Testis (tissue), 3 donors: Measurements from ENCODE around the gene PRIMPOL. TPM values are rescaled to one million over a fixed set of nuclear protein-coding genes. Genes with fewer than 3 reads are reported as not detected.

Experiments used
- DNase-seq: peaks from one replicate; pipeline ENCODE4 v3.0.0-alpha.2; 2019
- H3K27ac ChIP-seq, 2 donors: fragments of 200-600 bp; sonication (generic); one replicate each; pipeline ENCODE4 v1.5.1; 2019
- H3K27me3 ChIP-seq: fragments of 200-600 bp; sonication (generic); one replicate; pipeline ENCODE4 v1.5.1; 2019
- H3K36me3 ChIP-seq: fragments of 200-600 bp; sonication (generic); one replicate; pipeline ENCODE4 v1.5.1; 2017; ENCODE audit warnings: low read depth; ENCODE audit errors: missing control alignments
- H3K4me1 ChIP-seq: fragments of 200-600 bp; sonication (generic); one replicate; pipeline ENCODE4 v1.5.1; 2019
- H3K4me3 ChIP-seq, 2 donors: fragments of 200-600 bp; sonication (generic); one replicate each; pipeline ENCODE4 v1.5.1; 2017 to 2019
- H3K9me3 ChIP-seq: fragments of 200-600 bp; sonication (generic); one replicate; pipeline ENCODE4 v1.5.1; 2017
- POLR2A ChIP-seq: fragments of 450-650 bp; IDR thresholded peaks from one replicate; pipeline ENCODE4 v1.6.1; 2017; ENCODE audit warnings: antibody characterized with exemption, mild to moderate bottlenecking, moderate library complexity
- WGBS, 2 donors: methylation state at CpG; one replicate each; pipeline ENCODE4 v1.1.5; 2018; 5-methylcytosine and 5-hydroxymethylcytosine counted together
- intact Hi-C: fragments of 100-400 bp; cut with DNase I; formaldehyde crosslinking; loops from one replicate; pipeline ENCODE4 v1.15.1; 2023; ENCODE audit warnings: low total_unique reads
- polyA plus RNA-seq: library from polyadenylated mRNA; stranded (reverse); fragments of 350-450 nt; fragmentation: Illumina TruSeq; extraction: RNeasy Lipid Tissue Mini Kit (QIAGEN cat#74804); gene quantifications from one replicate; pipeline ENCODE4 v1.2.3, GENCODE V29; 2014; ENCODE audit warnings: low read depth, low replicate concordance; ENCODE audit not compliant: insufficient read depth
- total RNA-seq, 2 donors: library from RNA; depleted of rRNA; stranded (reverse); fragments of >200 nt; gene quantifications; one replicate each; pipeline ENCODE4 v1.2.3, GENCODE V29; 2016
- TF ChIP-seq, protein P1 (sequence below), 3 experiments: fragments of 450-650 bp in 2 of 3; fragments of 200-600 bp in 1 of 3; sonication (generic) in 1 of 3; IDR thresholded peaks; one replicate each; pipeline ENCODE4 v1.5.1; 2016 to 2019; ENCODE audit warnings: antibody characterized with exemption in 3 of 3, mild to moderate bottlenecking in 2 of 3, moderate library complexity in 1 of 3

Gene PRIMPOL
- total and polyA plus RNA-seq, 3 donors from 2014 or later = 16.3 to 18.8 (median 17.6) TPM

DNA sequence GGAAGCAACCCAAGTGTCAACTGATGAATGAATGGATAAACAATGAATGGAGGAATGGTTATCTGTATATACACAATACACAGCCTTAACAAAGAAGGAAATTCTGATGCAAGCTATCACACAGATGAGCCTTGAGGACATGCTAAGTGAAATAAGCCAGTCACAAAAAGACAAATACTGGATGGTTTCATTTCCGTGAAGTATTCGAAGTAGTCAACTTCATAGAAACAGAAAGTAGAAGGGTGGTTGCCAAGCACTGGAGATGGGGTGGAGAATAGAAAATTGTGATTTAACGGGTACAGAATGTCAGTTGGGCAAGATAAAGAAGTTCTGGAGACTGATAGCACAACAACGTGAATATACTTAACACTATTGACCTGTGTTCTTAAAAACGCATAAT lies 56.2 kb downstream of the PRIMPOL start:
- no peak overlapping the region for H3K27ac ChIP-seq
- no peak overlapping the region for H3K4me3 ChIP-seq
- H3K36me3 ChIP-seq = no peaks in the 10 kb centered on the region
- DNase-seq = no peak
- WGBS, 2 donors = 76 to 88% methylated on average over 5 of the region's 5 CpGs
- TF ChIP-seq, protein P1, sequence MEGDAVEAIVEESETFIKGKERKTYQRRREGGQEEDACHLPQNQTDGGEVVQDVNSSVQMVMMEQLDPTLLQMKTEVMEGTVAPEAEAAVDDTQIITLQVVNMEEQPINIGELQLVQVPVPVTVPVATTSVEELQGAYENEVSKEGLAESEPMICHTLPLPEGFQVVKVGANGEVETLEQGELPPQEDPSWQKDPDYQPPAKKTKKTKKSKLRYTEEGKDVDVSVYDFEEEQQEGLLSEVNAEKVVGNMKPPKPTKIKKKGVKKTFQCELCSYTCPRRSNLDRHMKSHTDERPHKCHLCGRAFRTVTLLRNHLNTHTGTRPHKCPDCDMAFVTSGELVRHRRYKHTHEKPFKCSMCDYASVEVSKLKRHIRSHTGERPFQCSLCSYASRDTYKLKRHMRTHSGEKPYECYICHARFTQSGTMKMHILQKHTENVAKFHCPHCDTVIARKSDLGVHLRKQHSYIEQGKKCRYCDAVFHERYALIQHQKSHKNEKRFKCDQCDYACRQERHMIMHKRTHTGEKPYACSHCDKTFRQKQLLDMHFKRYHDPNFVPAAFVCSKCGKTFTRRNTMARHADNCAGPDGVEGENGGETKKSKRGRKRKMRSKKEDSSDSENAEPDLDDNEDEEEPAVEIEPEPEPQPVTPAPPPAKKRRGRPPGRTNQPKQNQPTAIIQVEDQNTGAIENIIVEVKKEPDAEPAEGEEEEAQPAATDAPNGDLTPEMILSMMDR (IDR thresholded peaks at IDR 0.05) = no peak
- no peak for TF ChIP-seq POLR2A
- H3K27me3 ChIP-seq = no peaks in the 10 kb centered on the region
- intact Hi-C loops = no loop called here
- H3K4me1 ChIP-seq = no peaks in the 10 kb centered on the region
- no peaks in the 10 kb centered on the region for H3K9me3 ChIP-seq

- H3K27me3 ChIP-seq = no peaks in the 10 kb centered on the region
- intact Hi-C loops = no loop called here
- H3K4me3 ChIP-seq = no peak overlapping the region
- DNase-seq = no peak
- no peaks in the 10 kb centered on the region for H3K36me3 ChIP-seq
- H3K27ac ChIP-seq = no peak overlapping the region
- TF ChIP-seq POLR2A = no peak
- TF ChIP-seq, protein P1 (IDR thresholded peaks at IDR 0.05) = no peak
- H3K4me1 ChIP-seq = no peaks in the 10 kb centered on the region
- WGBS, 2 donors = 97 to 100% methylated on average over 1 of the region's 1 CpG
- H3K9me3 ChIP-seq = no peaks in the 10 kb centered on the region
These were observed 56.9 kb downstream of the PRIMPOL start for GRCh38 chr4:184706453-184706852.

DNA sequence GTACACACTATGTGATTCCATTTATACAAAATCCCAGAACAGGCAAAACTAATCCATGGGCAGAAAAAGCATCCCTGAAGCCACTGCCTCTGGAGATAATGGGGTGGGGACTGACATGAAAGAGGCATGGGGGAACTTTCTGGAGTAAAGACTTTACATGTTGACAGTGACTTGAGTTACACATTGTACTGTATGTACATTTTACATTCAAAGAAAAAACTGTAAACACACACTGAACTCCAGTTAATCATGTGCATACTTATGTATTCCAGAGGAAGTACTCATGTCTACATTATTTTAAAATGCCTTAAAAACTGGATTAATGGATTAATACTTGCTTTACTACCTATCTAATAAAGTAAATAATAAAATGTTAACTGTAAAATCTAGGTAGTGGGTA lies 62.8 kb downstream of the PRIMPOL start:
- DNase-seq = no peak
- no peaks in the 10 kb centered on the region for H3K27me3 ChIP-seq
- H3K36me3 ChIP-seq = no peaks in the 10 kb centered on the region
- intact Hi-C loops = no loop called here
- no peaks in the 10 kb centered on the region for H3K4me1 ChIP-seq
- no peak overlapping the region for H3K27ac ChIP-seq
- TF ChIP-seq, protein P1 (IDR thresholded peaks at IDR 0.05) = no peak
- no peak for TF ChIP-seq POLR2A
- no peaks in the 10 kb centered on the region for H3K9me3 ChIP-seq
- H3K4me3 ChIP-seq = no peak overlapping the region

DNA sequence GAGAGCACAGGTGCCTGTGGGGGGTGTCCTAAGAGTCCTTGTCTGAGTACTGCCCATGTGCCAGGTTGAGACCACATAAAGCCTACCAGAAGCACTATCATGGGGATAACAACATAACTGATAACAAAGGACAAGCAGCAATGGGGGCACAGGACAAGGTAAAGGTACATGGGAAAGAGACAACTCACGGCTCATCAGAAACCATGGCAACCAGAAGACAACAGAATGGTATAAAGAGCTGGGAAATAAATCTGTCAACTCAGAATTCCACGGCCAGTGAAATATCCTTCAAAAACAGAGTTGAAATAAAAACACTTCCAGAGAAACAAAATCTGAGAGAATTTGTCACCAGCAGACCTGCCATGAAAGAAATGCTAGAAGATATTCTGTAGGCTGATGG lies 64.3 kb downstream of the PRIMPOL start:
- DNase-seq = no peak
- Histone ChIP-seq H3K27ac (no peak overlapping the region), H3K9me3 (no peaks in the 10 kb centered on the region), H3K4me3 (no peak overlapping the region), H3K27me3 (no peaks in the 10 kb centered on the region), H3K4me1 (no peaks in the 10 kb centered on the region), H3K36me3 (no peaks in the 10 kb centered on the region)
- intact Hi-C loops = no loop called here
- 65 to 80% methylated on average over 2 of the region's 2 CpGs for WGBS, 2 donors
- no peak for TF ChIP-seq POLR2A
- TF ChIP-seq, protein P1 (IDR thresholded peaks at IDR 0.05) = no peak

- 90 to 100% methylated on average over 4 of the region's 4 CpGs for WGBS, 2 donors
- DNase-seq = no peak
- H3K36me3 ChIP-seq = no peaks in the 10 kb centered on the region
- H3K9me3 ChIP-seq = no peaks in the 10 kb centered on the region
- no peaks in the 10 kb centered on the region for H3K4me1 ChIP-seq
- intact Hi-C loops = no loop called here
- no peak for TF ChIP-seq POLR2A
- TF ChIP-seq, protein P1 (IDR thresholded peaks at IDR 0.05) = no peak
- no peak overlapping the region for H3K4me3 ChIP-seq
- no peaks in the 10 kb centered on the region for H3K27me3 ChIP-seq
- no peak overlapping the region for H3K27ac ChIP-seq
These were observed 66.0 kb downstream of the PRIMPOL start for GRCh38 chr4:184715526-184715925.
